Mucosa of descending colon (tissue), 3 donors: ENCODE data around the gene ARMC8. TPM values are rescaled to one million over a fixed set of nuclear protein-coding genes. Genes with fewer than 3 reads are reported as not detected.

ENCODE experiments used
- ATAC-seq: fragments of 200-7000 bp; cut with Tn5 transposase; one replicate; pipeline ENCODE4 v1.9.1; 2020; ENCODE audit warnings: mild to moderate bottlenecking, moderate library complexity
- DNase-seq, 3 donors: peaks; one replicate each; pipeline ENCODE4 v3.0.0-alpha.2; 2020
- H3K36me3 ChIP-seq: fragments of 200-600 bp; one replicate; pipeline ENCODE4 v1.8.0; 2021; ENCODE audit warnings: low read depth, mild to moderate bottlenecking
- H3K4me1 ChIP-seq: fragments of 200-600 bp; one replicate; pipeline ENCODE4 v1.8.0; 2021; ENCODE audit warnings: low read depth, mild to moderate bottlenecking
- H3K4me3 ChIP-seq: fragments of 200-600 bp; one replicate; pipeline ENCODE4 v1.8.0; 2021; ENCODE audit warnings: mild to moderate bottlenecking
- H3K9me3 ChIP-seq: fragments of 200-600 bp; one replicate; pipeline ENCODE4 v1.8.0; 2021; ENCODE audit warnings: mild to moderate bottlenecking
- CTCF ChIP-seq: fragments of 200-600 bp; IDR thresholded peaks from one replicate; pipeline ENCODE4 v1.8.0; 2022; ENCODE audit warnings: antibody characterized with exemption, mild to moderate bottlenecking
- intact Hi-C, 2 donors: fragments of 100-400 bp; cut with DNase I in 1 of 2; cut with micrococcal nuclease in 1 of 2; formaldehyde crosslinking; loops; one replicate each; pipeline versions ENCODE4 v1.11.0 to v1.11.1; 2022; cut with DNase I, micrococcal nuclease
- total RNA-seq, 3 donors: library from RNA; stranded (reverse); fragmentation: NEBNext Ultra II Directional in 2 of 3; extraction: Animal tissue kit (Norgen Biotek cat#: 25700) in 2 of 3; gene quantifications; one replicate each; pipeline versions ENCODE4 v1.2.1 to v1.2.4, GENCODE V29; 2021 to 2023
- donor health status: DM: no; HTN: no; CAD: no; lungs with moderate emphysema.
- donor health status: DM: no; HTN: no; CAD: no.
- donor health status: DM: no; HTN: yes; CAD: no.

The ARMC8 gene
- total RNA-seq, 3 donors from 2014 or later = 33.5 to 50.7 (median 48.0) TPM

DNA sequence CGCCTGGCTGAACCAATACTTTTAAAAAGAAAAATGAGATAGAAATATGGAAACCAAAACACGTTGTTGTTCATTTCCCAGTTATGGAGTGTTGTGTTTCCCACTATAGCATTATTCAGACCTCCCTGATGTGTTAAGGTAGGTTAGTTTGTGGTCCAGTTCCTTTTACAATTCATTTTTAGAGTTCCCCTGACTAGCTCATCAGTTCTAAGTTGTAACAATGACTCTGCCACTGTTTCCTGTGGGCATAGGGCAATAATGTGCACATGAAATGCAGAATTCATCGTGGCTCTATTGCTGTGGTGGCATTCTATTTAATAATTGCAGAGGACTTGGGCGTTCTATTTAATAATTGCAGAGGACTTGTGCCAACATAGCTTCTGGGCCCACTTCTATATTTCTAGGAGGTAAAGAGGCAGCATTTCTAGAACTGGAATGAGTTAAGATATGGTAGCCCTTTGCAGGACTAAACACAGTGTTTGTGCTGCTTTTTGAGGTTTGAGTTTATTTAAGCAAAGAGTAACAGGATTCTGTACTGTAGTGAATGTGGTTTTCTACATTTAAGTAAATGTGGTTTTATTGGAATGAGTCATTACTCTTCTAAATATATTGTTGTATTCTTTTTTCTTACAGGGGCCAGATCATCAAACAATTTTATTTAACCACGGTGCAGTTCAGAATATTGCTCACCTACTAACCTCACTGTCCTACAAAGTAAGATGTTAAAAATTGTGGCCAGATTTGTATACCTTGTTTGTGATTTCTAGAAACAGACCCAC is 47.5 kb downstream of the ARMC8 start:
- intact Hi-C loops = no loop called here
- H3K36me3 ChIP-seq = peaks cover 5% of the 10 kb centered on the region
- no peak for TF ChIP-seq CTCF

DNA sequence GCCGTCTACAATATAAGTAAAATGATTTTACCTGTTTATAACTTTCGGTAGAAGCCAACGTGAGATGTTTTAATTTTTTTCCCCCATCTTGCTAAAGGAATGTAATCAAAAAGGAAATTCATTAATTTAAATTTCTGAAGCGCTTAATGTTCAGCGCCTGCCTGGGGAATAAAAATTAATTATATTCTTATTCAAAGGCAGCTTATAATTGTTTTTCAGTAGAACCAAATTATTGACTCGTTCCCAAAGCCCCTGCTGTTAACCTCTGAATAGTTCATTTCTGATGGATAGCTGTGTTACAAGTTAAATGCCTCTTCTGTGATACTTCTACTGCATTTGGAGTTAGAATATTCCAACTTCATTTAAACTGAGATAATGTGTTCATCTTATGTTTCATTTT is 51.6 kb downstream of the ARMC8 start:
- no peaks in the 10 kb centered on the region for H3K4me1 ChIP-seq
- no peaks in the 10 kb centered on the region for H3K36me3 ChIP-seq
- no peak for TF ChIP-seq CTCF
- H3K4me3 ChIP-seq = no peak overlapping the region
- DNase-seq = no peak
- no peaks in the 10 kb centered on the region for H3K9me3 ChIP-seq
- intact Hi-C loops = no loop called here
- ATAC-seq = no peak

More for the DNA sequence above, 47.5 kb downstream of the ARMC8 start:
- Histone ChIP-seq H3K9me3 (no peaks in the 10 kb centered on the region), H3K4me3 (no peak overlapping the region), H3K4me1 (no peaks in the 10 kb centered on the region)
- DNase-seq (no peak), ATAC-seq (no peak)

DNA sequence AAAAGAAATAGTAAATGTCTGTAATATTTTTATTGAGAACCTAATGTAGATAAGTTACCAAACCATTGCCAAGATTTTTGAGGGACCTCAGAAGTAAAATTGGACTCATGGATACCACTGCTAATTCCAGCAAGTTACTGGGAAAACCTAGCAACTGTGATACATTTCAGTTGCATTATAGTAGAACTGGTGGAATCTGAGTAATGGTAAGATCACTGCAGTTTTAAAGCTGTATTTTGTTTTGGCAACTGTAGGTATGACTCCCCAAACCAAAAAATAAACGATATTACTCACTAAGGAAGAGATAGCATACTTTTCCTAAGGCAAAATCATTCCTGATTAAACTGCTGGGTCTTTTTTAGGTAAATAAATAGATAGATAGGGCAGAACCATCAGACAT is 54.0 kb downstream of the ARMC8 start:
- DNase-seq (no peak), ATAC-seq (no peak)
- Histone ChIP-seq H3K36me3 (no peaks in the 10 kb centered on the region), H3K4me3 (no peak overlapping the region), H3K9me3 (no peaks in the 10 kb centered on the region), H3K4me1 (no peaks in the 10 kb centered on the region)
- no peak for TF ChIP-seq CTCF
- intact Hi-C loops = no loop called here

DNA sequence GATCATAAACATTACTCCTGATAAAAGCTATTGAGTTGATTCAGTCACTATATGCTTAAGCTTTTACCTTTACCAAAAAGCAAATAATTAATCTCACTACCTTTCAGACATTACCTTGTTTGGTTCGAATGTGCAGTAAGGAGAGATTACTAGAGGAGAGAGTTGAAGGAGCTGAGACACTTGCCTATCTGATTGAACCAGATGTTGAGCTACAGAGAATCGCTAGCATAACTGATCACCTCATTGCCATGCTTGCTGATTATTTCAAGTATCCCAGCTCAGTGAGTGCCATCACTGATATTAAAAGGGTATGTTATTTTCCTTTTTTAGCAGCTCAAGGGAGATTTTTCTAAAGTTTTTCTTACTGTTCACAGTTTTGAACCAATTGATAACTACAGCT is 54.6 kb downstream of the ARMC8 start:
- ATAC-seq (no peak), DNase-seq (no peak)
- TF ChIP-seq CTCF = no peak
- Histone ChIP-seq H3K4me3 (no peak overlapping the region), H3K9me3 (no peaks in the 10 kb centered on the region), H3K4me1 (no peaks in the 10 kb centered on the region), H3K36me3 (no peaks in the 10 kb centered on the region)
- intact Hi-C loops = no loop called here

DNA sequence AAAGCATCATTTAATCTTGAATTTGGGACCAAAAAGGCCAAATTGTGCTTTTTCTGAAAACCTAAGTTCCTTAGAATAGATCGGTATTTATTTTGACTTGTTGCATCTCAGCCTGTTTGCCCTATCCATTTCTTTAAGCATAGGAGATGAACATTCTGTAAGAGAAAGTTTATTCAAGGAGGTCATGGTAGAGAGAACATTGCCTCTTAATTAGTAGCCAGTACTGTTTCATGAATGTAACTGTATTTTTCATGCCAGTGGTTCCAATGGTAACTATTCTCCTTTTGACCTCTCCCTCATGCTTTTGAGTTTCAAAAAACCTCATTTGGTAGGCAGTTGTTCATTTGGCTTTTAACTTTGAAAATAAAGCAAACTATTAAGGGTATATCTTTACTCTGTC is 55.4 kb downstream of the ARMC8 start:
- DNase-seq (no peak), ATAC-seq (no peak)
- H3K4me3 ChIP-seq = no peak overlapping the region
- intact Hi-C loops = no loop called here
- no peaks in the 10 kb centered on the region for H3K36me3 ChIP-seq
- no peaks in the 10 kb centered on the region for H3K4me1 ChIP-seq
- no peaks in the 10 kb centered on the region for H3K9me3 ChIP-seq
- no peak for TF ChIP-seq CTCF

GRCh38 chr3:138245026-138245425 is 57.9 kb downstream of the ARMC8 start:
- H3K4me3 ChIP-seq = no peak overlapping the region
- ATAC-seq = no peak
- intact Hi-C loops = no loop called here
- no peak for TF ChIP-seq CTCF
- DNase-seq = no peak
- H3K36me3 ChIP-seq = no peaks in the 10 kb centered on the region
- no peaks in the 10 kb centered on the region for H3K4me1 ChIP-seq
- no peaks in the 10 kb centered on the region for H3K9me3 ChIP-seq
